Lower leg skin (tissue), 3 donors: ENCODE data around the gene C14orf119.

Source experiments
- POLR2A ChIP-seq, 2 donors: fragments of 450-650 bp; IDR thresholded peaks; one replicate each; pipeline ENCODE4 v1.6.1; 2016 to 2017; ENCODE audit warnings: antibody characterized with exemption in 2 of 2, mild to moderate bottlenecking in 1 of 2, moderate library complexity in 1 of 2
- TF ChIP-seq, protein P1 (sequence below), 3 donors: fragments of 450-650 bp; IDR thresholded peaks; one replicate each; pipeline ENCODE4 v1.5.1; 2016; ENCODE audit warnings: antibody characterized with exemption in 3 of 3, mild to moderate bottlenecking in 3 of 3, moderate library complexity in 2 of 3

DNA sequence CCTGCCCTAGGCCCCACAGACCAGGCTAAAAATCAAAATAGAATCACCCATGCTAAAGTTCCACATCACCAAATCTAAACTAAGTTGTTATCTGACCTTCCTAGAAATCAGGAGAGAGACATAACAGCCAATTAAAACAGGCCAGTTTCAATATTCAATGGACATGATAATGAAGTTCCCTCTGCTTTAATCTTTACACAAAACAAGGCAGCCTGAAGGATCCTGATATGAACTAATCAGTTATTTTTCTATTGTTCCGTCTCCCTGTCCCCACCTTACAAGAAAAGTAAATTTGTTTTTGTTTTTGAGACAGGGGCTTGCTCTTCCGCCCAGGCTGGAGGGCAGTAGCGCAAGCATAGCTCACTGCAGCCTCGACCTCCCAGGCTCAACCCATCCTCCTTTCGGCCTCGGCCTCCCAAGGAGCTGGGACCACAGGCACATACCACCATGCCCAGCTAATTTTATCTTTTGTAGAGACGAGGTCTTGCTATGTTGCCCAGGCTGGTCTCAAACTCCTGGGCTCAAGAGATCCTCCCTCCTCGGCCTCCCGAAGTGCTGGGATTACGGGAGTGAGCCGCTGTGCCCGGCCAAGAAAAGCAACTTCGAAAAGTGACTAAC, 29.1 kb downstream of the C14orf119 start:
- no peak for TF ChIP-seq POLR2A (IDR thresholded peaks at IDR 0.05)
- TF ChIP-seq, protein P1, sequence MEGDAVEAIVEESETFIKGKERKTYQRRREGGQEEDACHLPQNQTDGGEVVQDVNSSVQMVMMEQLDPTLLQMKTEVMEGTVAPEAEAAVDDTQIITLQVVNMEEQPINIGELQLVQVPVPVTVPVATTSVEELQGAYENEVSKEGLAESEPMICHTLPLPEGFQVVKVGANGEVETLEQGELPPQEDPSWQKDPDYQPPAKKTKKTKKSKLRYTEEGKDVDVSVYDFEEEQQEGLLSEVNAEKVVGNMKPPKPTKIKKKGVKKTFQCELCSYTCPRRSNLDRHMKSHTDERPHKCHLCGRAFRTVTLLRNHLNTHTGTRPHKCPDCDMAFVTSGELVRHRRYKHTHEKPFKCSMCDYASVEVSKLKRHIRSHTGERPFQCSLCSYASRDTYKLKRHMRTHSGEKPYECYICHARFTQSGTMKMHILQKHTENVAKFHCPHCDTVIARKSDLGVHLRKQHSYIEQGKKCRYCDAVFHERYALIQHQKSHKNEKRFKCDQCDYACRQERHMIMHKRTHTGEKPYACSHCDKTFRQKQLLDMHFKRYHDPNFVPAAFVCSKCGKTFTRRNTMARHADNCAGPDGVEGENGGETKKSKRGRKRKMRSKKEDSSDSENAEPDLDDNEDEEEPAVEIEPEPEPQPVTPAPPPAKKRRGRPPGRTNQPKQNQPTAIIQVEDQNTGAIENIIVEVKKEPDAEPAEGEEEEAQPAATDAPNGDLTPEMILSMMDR (IDR thresholded peaks at IDR 0.05): no peak
